Activated naive CD8-positive, alpha-beta T cell treated with anti-CD3 and anti-CD28 coated beads, Interleukin-2, amount 50 U/mL, for 24 hours (primary cell): ENCODE results near the gene FLT3.

ENCODE experiments used
- ATAC-seq: fragments of 150-1000 bp; cut with Tn5 transposase; one replicate; pipeline ENCODE4 v1.10.0; 2021
- DNase-seq: peaks from one replicate; pipeline ENCODE4 v3.0.0; 2021
- H3K27ac Mint-ChIP-seq: one replicate; pipeline ENCODE4 v1.8.0; 2021; ENCODE audit warnings: mild to moderate bottlenecking, mixed read lengths
- H3K27me3 Mint-ChIP-seq: one replicate; pipeline ENCODE4 v1.8.0; 2021; ENCODE audit warnings: mixed read lengths
- H3K36me3 Mint-ChIP-seq: one replicate; pipeline ENCODE4 v1.8.0; 2021; ENCODE audit warnings: low read depth, mixed read lengths
- H3K4me1 Mint-ChIP-seq: one replicate; pipeline ENCODE4 v1.8.0; 2021; ENCODE audit warnings: mixed read lengths
- H3K4me3 Mint-ChIP-seq: one replicate; pipeline ENCODE4 v1.8.0; 2021; ENCODE audit warnings: mild to moderate bottlenecking, moderate library complexity, mixed read lengths
- H3K9me3 Mint-ChIP-seq: one replicate; pipeline ENCODE4 v1.8.0; 2021; ENCODE audit warnings: mixed read lengths

The FLT3 gene

GRCh38 chr13:28071424-28071823, 29.0 kb downstream of the FLT3 start:
- H3K4me1 Mint-ChIP-seq = peaks cover 5% of the 10 kb centered on the region
- ATAC-seq (no peak), DNase-seq (no peak)
- H3K4me3 Mint-ChIP-seq = no peak overlapping the region
- no peaks in the 10 kb centered on the region for H3K9me3 Mint-ChIP-seq
- no peak overlapping the region for H3K27ac Mint-ChIP-seq
- H3K36me3 Mint-ChIP-seq = no peaks in the 10 kb centered on the region
- no peaks in the 10 kb centered on the region for H3K27me3 Mint-ChIP-seq

- no peaks in the 10 kb centered on the region for H3K9me3 Mint-ChIP-seq
- no peak for DNase-seq
- H3K4me1 Mint-ChIP-seq = peaks cover 5% of the 10 kb centered on the region
- no peaks in the 10 kb centered on the region for H3K36me3 Mint-ChIP-seq
- no peak overlapping the region for H3K4me3 Mint-ChIP-seq
- H3K27ac Mint-ChIP-seq = no peak overlapping the region
- ATAC-seq = no peak
- no peaks in the 10 kb centered on the region for H3K27me3 Mint-ChIP-seq
Observed at GRCh38 chr13:28067491-28067890, 32.9 kb downstream of the FLT3 start.

GRCh38 chr13:28058866-28059613, 41.3 kb downstream of the FLT3 start:
- Mint-ChIP-seq H3K4me3 (no peak overlapping the region), H3K27ac (no peak overlapping the region)
- no peak for ATAC-seq

GRCh38 chr13:28056970-28057712, 43.2 kb downstream of the FLT3 start:
- H3K9me3 Mint-ChIP-seq = no peaks in the 10 kb centered on the region
- H3K4me3 Mint-ChIP-seq = no peak overlapping the region
- peaks cover 12% of the 10 kb centered on the region for H3K27me3 Mint-ChIP-seq
- DNase-seq = no peak
- peaks cover 9% of the 10 kb centered on the region for H3K4me1 Mint-ChIP-seq
- no peak overlapping the region for H3K27ac Mint-ChIP-seq
- H3K36me3 Mint-ChIP-seq = no peaks in the 10 kb centered on the region
- no peak for ATAC-seq

More at GRCh38 chr13:28058866-28059613, 41.3 kb downstream of the FLT3 start:
- H3K4me1 Mint-ChIP-seq = peaks cover 9% of the 10 kb centered on the region
- peaks cover 8% of the 10 kb centered on the region for H3K27me3 Mint-ChIP-seq
- no peaks in the 10 kb centered on the region for H3K36me3 Mint-ChIP-seq
- H3K9me3 Mint-ChIP-seq = no peaks in the 10 kb centered on the region
- peak; percentile 60 for DNase-seq

- Mint-ChIP-seq H3K27me3 (peaks cover 12% of the 10 kb centered on the region), H3K27ac (no peak overlapping the region), H3K4me1 (peaks cover 9% of the 10 kb centered on the region), H3K4me3 (no peak overlapping the region), H3K36me3 (no peaks in the 10 kb centered on the region), H3K9me3 (no peaks in the 10 kb centered on the region)
- no peak for DNase-seq
- ATAC-seq = no peak
Observed at GRCh38 chr13:28056426-28056825, 44.0 kb downstream of the FLT3 start.

GRCh38 chr13:28055357-28055756, 45.0 kb downstream of the FLT3 start:
- Mint-ChIP-seq H3K4me1 (peaks cover 10% of the 10 kb centered on the region), H3K9me3 (no peaks in the 10 kb centered on the region), H3K36me3 (no peaks in the 10 kb centered on the region), H3K4me3 (no peak overlapping the region), H3K27me3 (peaks cover 12% of the 10 kb centered on the region), H3K27ac (no peak overlapping the region)
- no peak for DNase-seq
- ATAC-seq = no peak

GRCh38 chr13:28052945-28053344, 47.4 kb downstream of the FLT3 start:
- H3K4me1 Mint-ChIP-seq = peaks cover 18% of the 10 kb centered on the region

GRCh38 chr13:28049880-28050875, 50.2 kb downstream of the FLT3 start:
- DNase-seq (no peak), ATAC-seq (no peak)
- peaks cover 7% of the 10 kb centered on the region for H3K27me3 Mint-ChIP-seq
- H3K9me3 Mint-ChIP-seq = no peaks in the 10 kb centered on the region
- peaks cover 14% of the 10 kb centered on the region for H3K4me1 Mint-ChIP-seq
- no peak overlapping the region for H3K27ac Mint-ChIP-seq
- no peak overlapping the region for H3K4me3 Mint-ChIP-seq
- no peaks in the 10 kb centered on the region for H3K36me3 Mint-ChIP-seq

More at GRCh38 chr13:28052945-28053344, 47.4 kb downstream of the FLT3 start:
- Mint-ChIP-seq H3K9me3 (no peaks in the 10 kb centered on the region), H3K36me3 (no peaks in the 10 kb centered on the region), H3K4me3 (no peak overlapping the region), H3K27me3 (peaks cover 12% of the 10 kb centered on the region), H3K27ac (no peak overlapping the region)
- no peak for ATAC-seq
- DNase-seq = no peak

GRCh38 chr13:28049215-28049614, 51.2 kb downstream of the FLT3 start:
- DNase-seq (no peak), ATAC-seq (no peak)
- H3K4me1 Mint-ChIP-seq = peaks cover 14% of the 10 kb centered on the region
- no peaks in the 10 kb centered on the region for H3K9me3 Mint-ChIP-seq
- H3K36me3 Mint-ChIP-seq = no peaks in the 10 kb centered on the region
- H3K27ac Mint-ChIP-seq = no peak overlapping the region
- no peak overlapping the region for H3K4me3 Mint-ChIP-seq
- peaks cover 4% of the 10 kb centered on the region for H3K27me3 Mint-ChIP-seq

- no peaks in the 10 kb centered on the region for H3K36me3 Mint-ChIP-seq
- no peak for ATAC-seq
Observed at GRCh38 chr13:28048768-28049167, 51.6 kb downstream of the FLT3 start.

GRCh38 chr13:28047757-28048388, 52.5 kb downstream of the FLT3 start:
- peak; percentile 82 for ATAC-seq
- no peaks in the 10 kb centered on the region for H3K9me3 Mint-ChIP-seq
- no peaks in the 10 kb centered on the region for H3K36me3 Mint-ChIP-seq
- H3K27ac Mint-ChIP-seq = peak overlapping the region; percentile 54
- H3K4me1 Mint-ChIP-seq = peaks cover 19% of the 10 kb centered on the region
- no peaks in the 10 kb centered on the region for H3K27me3 Mint-ChIP-seq
- no peak for DNase-seq
- no peak overlapping the region for H3K4me3 Mint-ChIP-seq

More at GRCh38 chr13:28048768-28049167, 51.6 kb downstream of the FLT3 start:
- no peak overlapping the region for H3K27ac Mint-ChIP-seq
- no peak for DNase-seq
- H3K27me3 Mint-ChIP-seq = peaks cover 1% of the 10 kb centered on the region
- H3K4me3 Mint-ChIP-seq = no peak overlapping the region
- H3K4me1 Mint-ChIP-seq = peaks cover 14% of the 10 kb centered on the region
- H3K9me3 Mint-ChIP-seq = no peaks in the 10 kb centered on the region

- Mint-ChIP-seq H3K4me3 (no peak overlapping the region), H3K4me1 (peaks cover 20% of the 10 kb centered on the region), H3K27me3 (no peaks in the 10 kb centered on the region), H3K27ac (no peak overlapping the region), H3K9me3 (no peaks in the 10 kb centered on the region), H3K36me3 (no peaks in the 10 kb centered on the region)
- DNase-seq = no peak
- no peak for ATAC-seq
Observed at GRCh38 chr13:28046981-28047380, 53.4 kb downstream of the FLT3 start.

- Mint-ChIP-seq H3K4me3 (no peak overlapping the region), H3K36me3 (no peaks in the 10 kb centered on the region), H3K9me3 (no peaks in the 10 kb centered on the region), H3K27ac (no peak overlapping the region), H3K4me1 (peaks cover 20% of the 10 kb centered on the region), H3K27me3 (peaks cover 2% of the 10 kb centered on the region)
- DNase-seq = no peak
- ATAC-seq = no peak
Observed at GRCh38 chr13:28045861-28046260, 54.5 kb downstream of the FLT3 start.

GRCh38 chr13:28044608-28045007, 55.8 kb downstream of the FLT3 start:
- Mint-ChIP-seq H3K36me3 (no peaks in the 10 kb centered on the region), H3K9me3 (no peaks in the 10 kb centered on the region), H3K4me1 (peaks cover 16% of the 10 kb centered on the region), H3K27me3 (peaks cover 7% of the 10 kb centered on the region), H3K4me3 (no peak overlapping the region), H3K27ac (no peak overlapping the region)
- no peak for DNase-seq
- ATAC-seq = no peak
